Stimulated activated naive B cell treated with anti-CD40 and anti-IgM and Interleukin-4, amounts not matched to agents 10 μg/mL and 1 μg/mL and 100 μg/mL, for 72 hours (primary cell): ENCODE results near the gene SYT8.
"Not testable (repeated sequence)": the region's sequence is repeated elsewhere in the genome, so short reads cannot be mapped to it uniquely, and the experiment has no call there.

Experiments
- ATAC-seq, 2 donors: fragments of 150-1000 bp; cut with Tn5 transposase; replicated peaks; 2 replicates each; pipeline ENCODE4 v1.10.0; 2021; ENCODE audit warnings: moderate library complexity in 1 of 2
- DNase-seq: peaks from one replicate; pipeline ENCODE4 v3.0.0; 2021
- H3K27ac Mint-ChIP-seq: one replicate; pipeline ENCODE4 v1.8.0; 2022; ENCODE audit warnings: mild to moderate bottlenecking, mixed read lengths
- H3K27me3 Mint-ChIP-seq, 2 donors: one replicate each; pipeline ENCODE4 v1.8.0; 2022; ENCODE audit warnings: mixed read lengths in 2 of 2
- H3K36me3 Mint-ChIP-seq, 2 donors: one replicate each; pipeline ENCODE4 v1.8.0; 2022; ENCODE audit warnings: mixed read lengths in 2 of 2, mild to moderate bottlenecking in 1 of 2
- H3K4me1 Mint-ChIP-seq, 2 donors: one replicate each; pipeline ENCODE4 v1.8.0; 2022; ENCODE audit warnings: mixed read lengths in 2 of 2, mild to moderate bottlenecking in 1 of 2
- H3K4me3 Mint-ChIP-seq, 2 donors: one replicate each; pipeline ENCODE4 v1.8.0; 2022; ENCODE audit warnings: mild to moderate bottlenecking in 2 of 2, mixed read lengths in 2 of 2, moderate library complexity in 1 of 2
- H3K9me3 Mint-ChIP-seq, 2 donors: one replicate each; pipeline ENCODE4 v1.8.0; 2022; ENCODE audit warnings: mixed read lengths in 2 of 2, mild to moderate bottlenecking in 1 of 2

SYT8 gene

GRCh38 chr11:1878137-1879031 is 43.6 kb downstream of the SYT8 start:
- H3K36me3 Mint-ChIP-seq, result peaks cover 18 to 22% of the 10 kb centered on the region in 2 donors
- H3K4me1 Mint-ChIP-seq, result peaks cover 31 to 77% of the 10 kb centered on the region in 2 donors
- no peak for ATAC-seq
- H3K4me3 Mint-ChIP-seq, result no peak overlapping the region
- DNase-seq, result no peak
- no peak overlapping the region for H3K27ac Mint-ChIP-seq
- H3K27me3 Mint-ChIP-seq, result no peaks in the 10 kb centered on the region
- H3K9me3 Mint-ChIP-seq, result no peaks in the 10 kb centered on the region

GRCh38 chr11:1879342-1879940 is 44.7 kb downstream of the SYT8 start:
- ATAC-seq, result no peak
- no peak for DNase-seq
- Mint-ChIP-seq H3K9me3 (no peaks in the 10 kb centered on the region), H3K27me3 (no peaks in the 10 kb centered on the region), H3K4me3 (no peak overlapping the region), H3K36me3 (peaks cover 16 to 22% of the 10 kb centered on the region in 2 donors), H3K27ac (no peak overlapping the region), H3K4me1 (peaks cover 30 to 72% of the 10 kb centered on the region in 2 donors)

- Mint-ChIP-seq H3K4me1 (peaks cover 30 to 70% of the 10 kb centered on the region in 2 donors), H3K36me3 (peaks cover 16 to 22% of the 10 kb centered on the region in 2 donors), H3K27ac (peak overlapping the region; percentile 47), H3K9me3 (no peaks in the 10 kb centered on the region), H3K27me3 (no peaks in the 10 kb centered on the region), H3K4me3 (no peak overlapping the region)
- DNase-seq (no peak), ATAC-seq (no peak)
Observed at GRCh38 chr11:1879941-1880720, 45.3 kb downstream of the SYT8 start.

GRCh38 chr11:1880746-1881441 is 46.1 kb downstream of the SYT8 start:
- peak overlapping the region; percentile 48 for H3K27ac Mint-ChIP-seq
- H3K27me3 Mint-ChIP-seq, result no peaks in the 10 kb centered on the region
- DNase-seq, result no peak
- peaks cover 12 to 21% of the 10 kb centered on the region in 2 donors for H3K36me3 Mint-ChIP-seq
- peak overlapping the region in 1 of 2 donors; percentile 31 for H3K4me3 Mint-ChIP-seq
- H3K4me1 Mint-ChIP-seq, result peaks cover 27 to 62% of the 10 kb centered on the region in 2 donors
- no peaks in the 10 kb centered on the region for H3K9me3 Mint-ChIP-seq
- peak in 1 of 2 donors; percentile 6 for ATAC-seq

- DNase-seq (no peak), ATAC-seq (peak; percentile 46 to 47)
- Mint-ChIP-seq H3K4me1 (peaks cover 27 to 54% of the 10 kb centered on the region in 2 donors), H3K4me3 (no peak overlapping the region), H3K27ac (peak overlapping the region; percentile 48), H3K9me3 (no peaks in the 10 kb centered on the region), H3K36me3 (peaks cover 12 to 19% of the 10 kb centered on the region in 2 donors), H3K27me3 (no peaks in the 10 kb centered on the region)
Observed at GRCh38 chr11:1881442-1882264, 46.9 kb downstream of the SYT8 start.

- DNase-seq (peak; percentile 51), ATAC-seq (peak; percentile 93 to 95)
- peaks cover 14 to 18% of the 10 kb centered on the region in 2 donors for H3K36me3 Mint-ChIP-seq
- H3K27me3 Mint-ChIP-seq, result no peaks in the 10 kb centered on the region
- peaks cover 24 to 50% of the 10 kb centered on the region in 2 donors for H3K4me1 Mint-ChIP-seq
- H3K4me3 Mint-ChIP-seq, result no peak overlapping the region
- no peaks in the 10 kb centered on the region for H3K9me3 Mint-ChIP-seq
- H3K27ac Mint-ChIP-seq, result no peak overlapping the region
Observed at GRCh38 chr11:1882265-1883238, 47.8 kb downstream of the SYT8 start.

GRCh38 chr11:1883346-1884302 is 48.8 kb downstream of the SYT8 start:
- H3K9me3 Mint-ChIP-seq, result no peaks in the 10 kb centered on the region
- ATAC-seq, result no peak
- peaks cover 23 to 44% of the 10 kb centered on the region in 2 donors for H3K4me1 Mint-ChIP-seq
- H3K36me3 Mint-ChIP-seq, result peaks cover 20 to 21% of the 10 kb centered on the region in 2 donors
- H3K27me3 Mint-ChIP-seq, result no peaks in the 10 kb centered on the region
- H3K27ac Mint-ChIP-seq, result peak overlapping the region; percentile 48
- DNase-seq, result no peak
- no peak overlapping the region for H3K4me3 Mint-ChIP-seq

- H3K27me3 Mint-ChIP-seq, result no peaks in the 10 kb centered on the region
- peaks cover 24 to 25% of the 10 kb centered on the region in 2 donors for H3K36me3 Mint-ChIP-seq
- no peak overlapping the region for H3K27ac Mint-ChIP-seq
- H3K9me3 Mint-ChIP-seq, result no peaks in the 10 kb centered on the region
- H3K4me3 Mint-ChIP-seq, result no peak overlapping the region
- peaks cover 26 to 44% of the 10 kb centered on the region in 2 donors for H3K4me1 Mint-ChIP-seq
- ATAC-seq, result no peak
- no peak for DNase-seq
Observed at GRCh38 chr11:1884303-1884700, 49.5 kb downstream of the SYT8 start.

GRCh38 chr11:1886551-1886950 is 51.8 kb downstream of the SYT8 start:
- H3K27me3 Mint-ChIP-seq, H3K27ac Mint-ChIP-seq, H3K4me3 Mint-ChIP-seq, ATAC-seq, DNase-seq, H3K9me3 Mint-ChIP-seq: not testable (repeated sequence)
- Mint-ChIP-seq H3K4me1 (peaks cover 28 to 43% of the 10 kb centered on the region in 2 donors), H3K36me3 (peaks cover 14 to 22% of the 10 kb centered on the region in 2 donors)
